Endodermal cell (in vitro differentiated cells): ENCODE data around the gene DDHD1. TPM values are rescaled to one million over a fixed set of nuclear protein-coding genes. Genes with fewer than 3 reads are reported as not detected.

Experiments used
- DNase-seq: peaks from one replicate; pipeline ENCODE4 v3.0.0-alpha.2; 2017
- H3K27ac ChIP-seq: 2 replicates; pipeline ENCODE4 v1.5.1; 2013; ENCODE audit warnings: mild to moderate bottlenecking, low read depth, low read length, moderate library complexity
- H3K27me3 ChIP-seq: 2 replicates; pipeline ENCODE4 v1.6.1; 2013; ENCODE audit warnings: mild to moderate bottlenecking, low read length, moderate library complexity; ENCODE audit not compliant: insufficient read depth, control insufficient read depth, poor library complexity, severe bottlenecking
- H3K36me3 ChIP-seq: 2 replicates; pipeline ENCODE4 v1.7.0; 2013; ENCODE audit warnings: mild to moderate bottlenecking, low read length, moderate library complexity; ENCODE audit not compliant: control insufficient read depth, insufficient read depth
- H3K4me1 ChIP-seq: one replicate; pipeline ENCODE4 v1.7.0; 2013; ENCODE audit warnings: low read length; ENCODE audit not compliant: control insufficient read depth, insufficient read depth
- H3K4me3 ChIP-seq: 2 replicates; pipeline ENCODE4 v1.5.1; 2013; ENCODE audit warnings: mild to moderate bottlenecking, low read length, moderate library complexity
- H3K9ac ChIP-seq: 2 replicates; pipeline ENCODE4 v1.6.1; 2013; ENCODE audit warnings: mild to moderate bottlenecking, low read length, moderate library complexity; ENCODE audit not compliant: poor library complexity, severe bottlenecking; ENCODE audit errors: extremely low read depth
- H3K9me3 ChIP-seq: 2 replicates; pipeline ENCODE4 v1.6.1; 2013; ENCODE audit warnings: mild to moderate bottlenecking, low read length, moderate library complexity; ENCODE audit not compliant: control insufficient read depth
- H3K27ac Mint-ChIP-seq: 2 replicates; pipeline ENCODE4 v1.8.0; 2020; ENCODE audit warnings: mixed read lengths
- H3K27me3 Mint-ChIP-seq: 2 replicates; pipeline ENCODE4 v1.8.0; 2021; ENCODE audit warnings: mild to moderate bottlenecking, mixed read lengths; ENCODE audit not compliant: insufficient read depth
- H3K36me3 Mint-ChIP-seq: 2 replicates; pipeline ENCODE4 v1.8.0; 2020; ENCODE audit warnings: low read depth, mixed read lengths
- H3K4me1 Mint-ChIP-seq: 2 replicates; pipeline ENCODE4 v1.8.0; 2020; ENCODE audit warnings: mixed read lengths
- H3K4me3 Mint-ChIP-seq: 2 replicates; pipeline ENCODE4 v1.8.0; 2020; ENCODE audit warnings: mild to moderate bottlenecking, moderate library complexity, mixed read lengths
- H3K9me3 Mint-ChIP-seq: 2 replicates; pipeline ENCODE4 v1.8.0; 2020; ENCODE audit warnings: mild to moderate bottlenecking, mixed read lengths
- CTCF ChIP-seq: fragments of 200-600 bp; sonication (generic); conservative IDR thresholded peaks from 2 replicates; pipeline ENCODE4 v1.5.0; 2021; ENCODE audit warnings: antibody characterized with exemption, mild to moderate bottlenecking
- WGBS, 2 experiments: methylation state at CpG; one replicate each; pipeline versions ENCODE4 v1.1.5 to v1.1.7; 2013; ENCODE audit warnings: missing lambda C conversion rate in 2 of 2, mixed read lengths in 1 of 2; ENCODE audit not compliant: insufficient coverage in 1 of 2, insufficient read length in 1 of 2; 5-methylcytosine and 5-hydroxymethylcytosine counted together
- total RNA-seq, 2 donors: library from RNA; stranded (reverse); fragmentation: NEBNext Ultra II Directional in 1 of 2; extraction: Animal tissue kit (Norgen Biotek cat#: 25700) in 1 of 2; gene quantifications; 2 replicates in 1 of 2; 3 replicates in 1 of 2; pipeline ENCODE4 v1.2.1, GENCODE V29; 2021

The DDHD1 gene
- total RNA-seq, 2 donors from 2014 or later: 26.2 to 27.1 TPM

GRCh38 chr14:53148671-53149070, 4.5 kb downstream of the DDHD1 start:
- Mint-ChIP-seq H3K4me3 (no peak overlapping the region), H3K4me1 (peaks cover 13% of the 10 kb centered on the region), H3K9me3 (no peaks in the 10 kb centered on the region), H3K27ac (no peak overlapping the region), H3K36me3 (peaks cover 11% of the 10 kb centered on the region), H3K27me3 (no peaks in the 10 kb centered on the region)
- DNase-seq: no peak
- H3K27ac ChIP-seq: no peak overlapping the region
- peaks cover 27% of the 10 kb centered on the region for H3K36me3 ChIP-seq
- no peak overlapping the region for H3K9ac ChIP-seq
- H3K4me3 ChIP-seq: peak overlapping the region; percentile 90
- no peaks in the 10 kb centered on the region for H3K4me1 ChIP-seq
- peaks cover 22% of the 10 kb centered on the region for H3K9me3 ChIP-seq
- no peak for TF ChIP-seq CTCF
- no peaks in the 10 kb centered on the region for H3K27me3 ChIP-seq

GRCh38 chr14:53147893-53148292, 5.2 kb downstream of the DDHD1 start:
- no peak overlapping the region for H3K27ac ChIP-seq
- no peak for TF ChIP-seq CTCF
- no peak for DNase-seq
- Mint-ChIP-seq H3K9me3 (no peaks in the 10 kb centered on the region), H3K4me3 (no peak overlapping the region), H3K27me3 (no peaks in the 10 kb centered on the region), H3K4me1 (peaks cover 13% of the 10 kb centered on the region), H3K36me3 (peaks cover 14% of the 10 kb centered on the region), H3K27ac (no peak overlapping the region)
- H3K36me3 ChIP-seq: peaks cover 35% of the 10 kb centered on the region
- H3K9me3 ChIP-seq: peaks cover 30% of the 10 kb centered on the region
- H3K4me1 ChIP-seq: no peaks in the 10 kb centered on the region
- no CpG with 5 or more reads among the region's 2 CpGs for WGBS, 2 experiments
- H3K27me3 ChIP-seq: no peaks in the 10 kb centered on the region
- H3K4me3 ChIP-seq: peak overlapping the region; percentile 43
- H3K9ac ChIP-seq: no peak overlapping the region

GRCh38 chr14:53147208-53147607, 5.9 kb downstream of the DDHD1 start:
- Histone ChIP-seq H3K4me1 (no peaks in the 10 kb centered on the region), H3K9me3 (peaks cover 37% of the 10 kb centered on the region), H3K4me3 (peak overlapping the region; percentile 53), H3K27ac (no peak overlapping the region), H3K9ac (no peak overlapping the region), H3K36me3 (peaks cover 42% of the 10 kb centered on the region), H3K27me3 (no peaks in the 10 kb centered on the region)
- Mint-ChIP-seq H3K36me3 (peaks cover 14% of the 10 kb centered on the region), H3K27ac (no peak overlapping the region), H3K9me3 (peaks cover 3% of the 10 kb centered on the region), H3K27me3 (no peaks in the 10 kb centered on the region), H3K4me3 (no peak overlapping the region), H3K4me1 (peaks cover 13% of the 10 kb centered on the region)
- 95 to 100% methylated on average over 1 to 2 of the region's 2 CpGs for WGBS, 2 experiments
- DNase-seq: no peak
- TF ChIP-seq CTCF: no peak
